HG03025 (cell line): ENCODE measurements around the gene LAS1L.
"Not testable (repeated sequence)": the region's sequence is repeated elsewhere in the genome, so short reads cannot be mapped to it uniquely, and the experiment has no call there.

Experiments used
- ATAC-seq: cut with Tn5 transposase; IDR thresholded peaks from one replicate; pipeline ENCODE4 v1.9.1; 2021; ENCODE audit warnings: mild to moderate bottlenecking, moderate library complexity; ENCODE audit not compliant: unreplicated experiment, low FRiP score

Gene LAS1L

DNA sequence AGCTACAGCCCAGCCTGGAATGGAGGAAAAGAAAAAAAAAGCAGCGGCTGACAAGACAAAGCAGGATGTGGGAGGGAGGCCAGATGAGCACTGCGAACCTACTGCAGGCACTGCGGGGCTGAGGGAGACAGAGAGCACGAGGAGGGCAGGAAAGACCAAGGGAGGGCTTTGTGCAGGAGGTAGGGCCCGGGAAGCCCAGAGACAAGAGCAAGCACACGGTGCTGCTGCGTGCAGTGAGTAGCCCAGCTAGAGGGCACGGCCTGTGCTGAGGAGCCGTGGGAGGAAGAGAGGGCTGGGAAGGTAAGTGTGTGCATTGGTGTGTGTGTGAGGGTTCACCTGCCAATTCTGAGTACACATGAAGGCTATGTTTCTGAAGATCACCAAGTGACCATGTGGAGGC lies 15.6 kb downstream of the LAS1L start:
- not testable (repeated sequence) for ATAC-seq

DNA sequence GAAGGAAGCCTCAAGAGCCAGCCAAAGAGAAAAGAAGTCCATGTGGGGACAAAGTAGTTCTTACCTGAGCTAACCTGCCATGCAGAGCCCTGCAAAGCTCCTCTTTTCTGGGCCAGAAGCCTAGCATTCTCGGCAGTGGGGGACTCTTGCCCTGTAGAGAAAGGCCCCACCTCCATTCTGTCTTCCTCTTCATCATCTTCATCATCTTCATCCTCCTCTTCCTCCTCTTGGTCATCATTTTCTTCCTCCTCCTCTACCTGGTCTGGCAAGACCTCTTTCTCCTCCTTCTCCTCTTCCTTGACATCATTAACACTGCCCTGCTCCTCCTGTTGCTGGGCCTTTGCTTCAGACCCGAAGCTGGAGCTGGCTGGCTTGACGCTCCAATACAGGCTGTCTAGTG lies 16.7 kb downstream of the LAS1L start:
- ATAC-seq = no peak

DNA sequence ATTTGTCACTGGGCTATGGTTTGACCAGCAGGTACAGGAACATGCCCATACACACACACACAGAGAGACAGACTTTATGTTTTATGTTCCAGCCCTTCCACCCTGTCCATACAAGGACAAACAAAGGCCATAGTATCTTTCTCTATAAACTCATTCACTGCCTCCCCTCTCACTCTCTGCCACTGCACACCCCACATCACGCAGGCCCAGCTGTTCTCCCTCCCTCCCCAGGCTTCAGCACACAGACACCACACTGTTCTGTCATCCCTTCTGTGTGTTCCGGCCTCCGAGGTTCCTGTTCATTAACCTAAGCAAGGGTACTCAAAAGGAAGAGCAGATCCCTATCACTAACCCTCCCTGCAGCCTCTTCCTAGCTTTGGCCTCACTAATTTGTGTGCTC lies 17.8 kb downstream of the LAS1L start:
- ATAC-seq = no peak

GRCh38 chrX:65513610-65514009 lies 21.0 kb downstream of the LAS1L start:
- no peak for ATAC-seq

GRCh38 chrX:65509400-65509799 lies 25.2 kb downstream of the LAS1L start:
- ATAC-seq = no peak

DNA sequence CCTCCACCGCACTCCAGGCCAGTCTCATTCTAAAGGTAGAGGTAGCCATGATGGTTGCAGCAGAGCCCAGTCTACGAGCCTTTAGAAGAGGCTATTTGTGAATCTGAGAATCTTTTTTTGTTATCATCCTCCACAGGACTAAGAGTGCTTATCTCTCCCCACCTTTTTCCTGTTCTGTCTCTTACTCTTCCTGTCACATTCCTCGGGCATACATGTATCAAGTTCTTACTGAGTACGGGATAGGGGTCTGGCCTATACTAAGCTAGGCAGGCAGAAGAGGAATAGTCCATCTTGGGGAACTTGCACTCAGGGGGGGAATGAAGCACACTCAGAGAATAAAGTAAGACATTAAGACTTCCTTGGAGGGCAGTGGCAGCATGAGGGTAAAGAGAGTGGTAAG lies 25.7 kb downstream of the LAS1L start:
- no peak for ATAC-seq

DNA sequence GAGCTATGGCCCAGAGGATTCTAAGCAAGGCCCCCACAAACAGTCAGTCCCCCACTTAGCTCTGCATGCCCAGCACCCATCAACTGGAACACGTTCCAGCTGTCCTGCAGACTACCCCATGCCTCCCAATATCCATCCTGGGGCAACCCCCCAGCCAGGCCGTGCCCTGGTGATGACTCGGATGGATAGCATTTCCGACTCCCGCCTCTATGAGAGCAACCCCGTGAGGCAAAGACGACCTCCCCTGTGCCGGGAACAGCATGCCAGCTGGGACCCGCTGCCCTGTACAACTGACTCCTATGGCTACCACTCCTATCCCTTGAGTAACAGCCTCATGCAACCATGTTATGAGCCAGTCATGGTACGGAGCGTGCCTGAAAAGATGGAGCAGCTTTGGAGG lies 32.0 kb downstream of the LAS1L start:
- no peak for ATAC-seq

DNA sequence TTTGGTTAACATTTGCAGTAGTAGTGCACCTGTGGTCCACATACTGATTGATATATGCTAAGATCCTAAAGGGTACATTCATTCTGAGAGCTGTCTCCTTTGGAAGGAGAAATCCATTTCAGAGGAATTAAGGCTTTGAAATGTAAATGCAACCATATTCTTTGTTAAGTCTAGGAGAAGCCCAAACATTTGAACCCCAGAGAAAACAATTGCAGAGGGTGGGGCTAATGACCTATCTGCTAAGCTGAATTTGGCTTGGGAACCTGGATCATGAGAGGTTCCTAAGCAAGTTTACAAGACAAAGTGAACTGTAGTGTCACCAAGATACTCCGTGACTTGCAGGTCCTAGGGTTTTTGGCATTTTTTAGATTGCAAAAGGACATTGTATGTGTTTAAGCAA lies 41.2 kb downstream of the LAS1L start:
- ATAC-seq = no peak

DNA sequence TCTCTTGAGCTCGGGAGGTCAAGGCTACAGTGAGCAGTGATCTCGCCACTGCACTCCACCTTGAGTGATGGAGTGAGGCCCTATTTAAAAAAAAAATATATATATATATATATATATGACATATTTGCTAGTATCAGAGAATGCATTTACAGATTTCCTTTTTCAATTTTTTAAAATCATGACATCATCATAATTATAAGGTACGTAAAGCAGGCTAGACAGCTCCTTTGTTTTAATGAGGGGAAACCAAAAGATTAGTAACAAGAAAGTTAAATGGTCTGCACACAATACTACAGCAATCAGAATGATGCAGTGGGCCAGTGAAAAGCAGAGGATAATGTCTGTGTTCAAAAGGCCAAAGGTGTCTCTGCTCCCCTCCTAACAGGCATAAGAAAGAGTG lies 43.0 kb downstream of the LAS1L start:
- ATAC-seq = no peak

GRCh38 chrX:65488495-65488894 lies 46.1 kb downstream of the LAS1L start:
- ATAC-seq = no peak

DNA sequence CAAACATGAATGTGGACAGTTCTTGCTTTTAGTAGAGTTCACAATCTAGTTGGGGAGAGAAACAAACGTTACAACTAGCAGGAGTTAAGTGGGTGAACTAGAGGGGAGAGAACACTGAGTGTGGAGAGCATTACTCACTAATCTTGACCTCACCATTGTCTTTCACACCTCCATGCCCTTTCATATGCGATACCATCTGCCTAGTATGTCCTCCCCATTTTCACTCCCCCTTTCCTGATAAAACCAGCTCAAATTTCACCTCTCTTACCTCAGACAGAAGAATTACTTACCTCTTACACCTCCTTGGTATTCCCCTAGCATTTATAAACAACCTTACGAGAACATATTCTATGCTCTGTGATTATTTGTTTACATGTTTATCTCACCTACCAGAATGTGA lies 53.6 kb downstream of the LAS1L start:
- ATAC-seq = no peak

- not testable (repeated sequence) for ATAC-seq
These were observed 55.5 kb downstream of the LAS1L start for GRCh38 chrX:65479102-65479501.

DNA sequence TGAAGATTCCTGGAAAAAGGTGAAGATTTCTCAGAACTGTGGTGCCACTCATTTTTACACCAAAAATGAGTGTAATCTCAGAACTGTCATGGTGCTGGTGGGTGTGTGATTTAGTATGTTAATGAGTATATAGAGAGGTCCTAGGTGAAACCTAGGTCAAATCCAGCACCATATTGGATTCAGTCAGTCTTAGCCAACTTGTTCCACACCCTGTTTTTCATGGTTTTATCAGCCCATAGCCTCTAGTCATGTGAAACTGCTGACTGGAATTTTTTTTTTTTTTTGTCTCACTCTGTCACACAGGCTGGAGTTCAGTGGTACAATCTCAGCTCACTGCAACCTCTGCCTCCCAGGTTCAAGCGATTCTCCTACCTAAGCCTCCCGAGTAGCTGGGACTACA lies 58.0 kb downstream of the LAS1L start:
- ATAC-seq = no peak

DNA sequence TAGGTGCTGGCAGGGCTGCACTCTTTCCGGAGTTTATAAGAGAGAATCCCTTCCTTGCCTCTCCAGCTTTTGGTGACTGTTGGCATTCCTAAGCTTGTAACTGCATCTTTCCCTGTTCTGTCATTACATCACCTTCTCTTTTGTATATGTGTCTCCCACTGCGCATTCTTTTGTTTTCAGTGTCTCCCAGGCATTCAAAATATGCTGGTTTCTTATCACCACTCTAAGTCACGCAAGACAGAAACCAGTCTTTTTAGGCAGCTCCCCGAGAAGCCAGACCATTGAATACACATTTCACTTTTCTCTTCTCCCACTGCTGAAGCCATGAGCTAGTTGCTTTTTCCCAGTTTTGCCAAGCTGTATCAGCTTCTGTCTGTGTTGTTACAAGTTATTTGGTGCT lies 71.0 kb downstream of the LAS1L start:
- no peak for ATAC-seq
